Ascending aorta (tissue), 2 donors: ENCODE results near the gene C12orf43. TPM values are rescaled to one million over a fixed set of nuclear protein-coding genes. Genes with fewer than 3 reads are reported as not detected.

Source experiments
- DNase-seq, 2 donors: peaks; one replicate each; pipeline ENCODE4 v3.0.0-alpha.2; 2019; ENCODE audit warnings: low spot score in 2 of 2
- H3K27ac ChIP-seq, 2 donors: fragments of 200-600 bp; sonication (generic); one replicate each; pipeline ENCODE4 v1.5.1; 2016 to 2017; ENCODE audit warnings: mild to moderate bottlenecking in 1 of 2
- H3K27me3 ChIP-seq: fragments of 200-600 bp; sonication (generic); one replicate; pipeline ENCODE4 v1.5.1; 2017
- H3K36me3 ChIP-seq, 2 donors: fragments of 200-600 bp; sonication (generic); one replicate each; pipeline ENCODE4 v1.5.1; 2016
- H3K4me1 ChIP-seq, 2 donors: fragments of 200-600 bp; sonication (generic); one replicate each; pipeline ENCODE4 v1.5.1; 2016 to 2017; ENCODE audit warnings: mild to moderate bottlenecking in 1 of 2
- H3K4me3 ChIP-seq, 2 donors: fragments of 200-600 bp; sonication (generic); one replicate each; pipeline ENCODE4 v1.5.1; 2016 to 2017; ENCODE audit warnings: mild to moderate bottlenecking in 1 of 2
- H3K9me3 ChIP-seq, 2 donors: fragments of 200-600 bp; sonication (generic); one replicate each; pipeline ENCODE4 v1.5.1; 2016
- intact Hi-C: fragments of 100-400 bp; cut with DNase I; formaldehyde crosslinking; loops from one replicate; pipeline ENCODE4 v1.15.1; 2023
- total RNA-seq: library from RNA; depleted of rRNA; stranded (reverse); fragments of >200 nt; gene quantifications from one replicate; pipeline ENCODE4 v1.1.0, GENCODE V29; 2016
- TF ChIP-seq, protein P1 (sequence below), 3 experiments: fragments of 200-600 bp in 2 of 3; fragments of 450-650 bp in 1 of 3; sonication (generic) in 2 of 3; IDR thresholded peaks; one replicate each; pipeline ENCODE4 v1.5.1; 2016 to 2019; ENCODE audit warnings: antibody characterized with exemption in 3 of 3, mild to moderate bottlenecking in 1 of 3, moderate library complexity in 1 of 3

C12orf43 gene
- total RNA-seq, 1 donor from 2014 or later, result 47.1 TPM

DNA sequence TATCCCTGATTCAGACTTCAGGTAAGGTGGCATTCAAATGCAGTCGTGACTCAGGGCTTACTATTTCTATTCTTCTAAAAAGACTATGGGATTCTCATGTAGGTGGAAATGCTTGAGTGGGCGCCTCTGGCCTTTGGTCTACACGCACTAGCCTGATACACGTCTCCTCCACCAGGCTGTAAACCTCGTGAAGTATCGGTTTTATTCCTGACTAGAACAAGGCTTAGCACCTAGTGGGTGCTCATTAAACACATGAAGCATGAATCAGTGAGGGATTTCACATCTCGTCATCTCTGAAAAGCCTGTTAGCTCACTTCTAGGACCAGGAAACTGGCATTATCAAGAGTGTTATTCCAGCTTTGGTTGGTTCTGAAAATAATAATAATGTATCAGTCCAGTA, 55.6 kb downstream of the C12orf43 start:
- TF ChIP-seq, protein P1, sequence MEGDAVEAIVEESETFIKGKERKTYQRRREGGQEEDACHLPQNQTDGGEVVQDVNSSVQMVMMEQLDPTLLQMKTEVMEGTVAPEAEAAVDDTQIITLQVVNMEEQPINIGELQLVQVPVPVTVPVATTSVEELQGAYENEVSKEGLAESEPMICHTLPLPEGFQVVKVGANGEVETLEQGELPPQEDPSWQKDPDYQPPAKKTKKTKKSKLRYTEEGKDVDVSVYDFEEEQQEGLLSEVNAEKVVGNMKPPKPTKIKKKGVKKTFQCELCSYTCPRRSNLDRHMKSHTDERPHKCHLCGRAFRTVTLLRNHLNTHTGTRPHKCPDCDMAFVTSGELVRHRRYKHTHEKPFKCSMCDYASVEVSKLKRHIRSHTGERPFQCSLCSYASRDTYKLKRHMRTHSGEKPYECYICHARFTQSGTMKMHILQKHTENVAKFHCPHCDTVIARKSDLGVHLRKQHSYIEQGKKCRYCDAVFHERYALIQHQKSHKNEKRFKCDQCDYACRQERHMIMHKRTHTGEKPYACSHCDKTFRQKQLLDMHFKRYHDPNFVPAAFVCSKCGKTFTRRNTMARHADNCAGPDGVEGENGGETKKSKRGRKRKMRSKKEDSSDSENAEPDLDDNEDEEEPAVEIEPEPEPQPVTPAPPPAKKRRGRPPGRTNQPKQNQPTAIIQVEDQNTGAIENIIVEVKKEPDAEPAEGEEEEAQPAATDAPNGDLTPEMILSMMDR (IDR thresholded peaks at IDR 0.05), result no peak

DNA sequence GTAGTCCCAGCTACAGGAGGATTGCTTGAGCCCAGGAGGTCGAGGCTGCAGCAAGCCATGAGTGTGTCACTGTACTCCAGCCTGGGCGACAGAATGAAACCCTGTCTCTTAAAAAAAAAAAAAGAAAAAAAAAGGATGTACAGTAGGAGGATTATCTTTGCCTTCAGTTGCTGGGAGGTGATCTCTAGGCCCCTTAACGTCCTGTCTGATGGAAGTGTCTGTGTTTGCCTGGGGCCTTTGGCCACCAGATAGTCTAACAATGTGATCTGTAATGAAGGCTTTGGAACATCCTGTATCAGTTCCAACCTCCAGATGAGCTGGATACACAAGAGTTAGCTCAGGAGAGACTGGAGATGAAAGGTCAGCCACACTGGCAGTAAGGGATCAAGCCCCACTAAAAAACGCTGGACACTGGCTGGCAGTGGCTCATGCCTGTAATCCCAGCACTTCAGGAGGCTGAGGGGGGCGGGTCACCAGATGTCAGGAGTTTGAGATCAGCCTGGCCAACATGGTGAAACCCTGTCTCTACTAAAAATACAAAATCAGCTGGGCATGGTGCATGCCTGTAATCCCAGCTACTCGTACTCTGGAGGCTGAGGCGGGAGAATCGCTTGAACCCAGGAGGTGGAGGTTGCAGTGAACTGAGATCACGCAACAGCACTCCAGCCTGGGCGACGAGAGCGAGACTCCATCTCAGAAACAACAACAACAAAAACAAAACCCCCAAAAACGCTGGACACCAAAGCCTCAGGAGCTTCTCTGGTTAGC, 57.0 kb downstream of the C12orf43 start:
- TF ChIP-seq, protein P1 (IDR thresholded peaks at IDR 0.05), result no peak
- H3K36me3 ChIP-seq, result no peaks in the 10 kb centered on the region
- H3K27me3 ChIP-seq, result no peaks in the 10 kb centered on the region
- no peak for DNase-seq
- H3K9me3 ChIP-seq, result no peaks in the 10 kb centered on the region
- intact Hi-C loops, result no loop called here
- no peak overlapping the region for H3K27ac ChIP-seq
- H3K4me3 ChIP-seq, result no peak overlapping the region
- no peaks in the 10 kb centered on the region for H3K4me1 ChIP-seq

More for the DNA sequence above, 55.6 kb downstream of the C12orf43 start:
- H3K36me3 ChIP-seq, result no peaks in the 10 kb centered on the region
- no peak overlapping the region for H3K27ac ChIP-seq
- H3K9me3 ChIP-seq, result no peaks in the 10 kb centered on the region
- H3K4me3 ChIP-seq, result no peak overlapping the region
- DNase-seq, result no peak
- no peaks in the 10 kb centered on the region for H3K27me3 ChIP-seq
- intact Hi-C loops, result no loop called here
- H3K4me1 ChIP-seq, result no peaks in the 10 kb centered on the region

DNA sequence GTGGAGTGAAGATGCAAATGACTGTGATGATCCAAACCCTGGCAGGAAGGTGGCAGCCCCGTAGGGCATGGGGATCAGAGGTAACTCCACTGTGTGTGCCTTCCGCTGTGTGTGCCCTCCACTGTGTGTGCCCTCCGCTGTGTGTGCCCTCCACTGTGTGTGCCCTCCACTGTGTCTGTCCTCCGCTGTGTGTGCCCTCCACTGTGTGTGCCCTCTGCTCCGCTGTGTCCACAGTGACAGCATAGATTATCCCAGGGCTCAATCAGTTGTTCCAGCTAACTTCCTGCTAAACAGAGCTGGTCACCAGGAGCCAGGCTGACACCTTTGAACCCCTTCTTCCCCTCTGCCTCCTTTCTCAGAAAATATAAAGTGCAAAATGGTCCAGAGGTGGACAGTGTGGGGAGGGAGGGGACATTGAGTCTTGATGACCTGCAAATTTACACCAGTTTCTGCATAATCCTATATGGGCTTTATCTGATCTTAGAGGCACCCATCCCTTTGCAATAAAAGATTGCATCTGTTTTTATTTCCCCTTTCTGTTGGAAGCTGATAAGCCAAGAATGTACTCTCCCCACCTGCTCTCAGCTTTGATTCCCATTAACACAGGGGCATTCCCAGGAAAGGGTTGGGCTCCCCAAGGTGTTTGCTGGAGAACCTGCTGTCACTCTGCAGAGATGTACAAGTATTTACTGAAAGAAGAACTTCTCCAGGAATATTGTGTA, 59.5 kb downstream of the C12orf43 start:
- TF ChIP-seq, protein P1 (IDR thresholded peaks at IDR 0.05), result no peak
- intact Hi-C loops, result no loop called here

DNA sequence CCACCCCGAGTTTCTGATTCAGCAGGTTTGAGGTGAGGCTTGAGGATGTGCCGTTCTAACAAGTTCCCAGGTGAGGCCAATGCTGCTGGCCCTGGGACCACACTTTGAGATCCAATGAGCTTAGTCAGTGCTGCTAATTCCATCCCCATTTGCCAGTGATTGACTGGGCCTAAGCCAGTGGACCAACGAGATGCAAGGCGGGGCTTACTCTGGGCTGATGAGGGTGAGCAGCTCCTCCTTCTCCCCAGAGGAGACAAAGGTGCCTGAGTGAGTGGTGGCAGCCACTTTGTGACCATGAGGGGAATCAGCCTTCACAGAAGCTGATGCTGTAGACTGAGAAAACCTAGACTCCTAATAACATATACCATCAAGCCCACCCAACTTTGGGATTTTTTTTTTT, 61.1 kb downstream of the C12orf43 start:
- Histone ChIP-seq H3K27me3 (no peaks in the 10 kb centered on the region), H3K4me1 (no peaks in the 10 kb centered on the region), H3K27ac (no peak overlapping the region), H3K36me3 (no peaks in the 10 kb centered on the region), H3K9me3 (no peaks in the 10 kb centered on the region), H3K4me3 (no peak overlapping the region)
- TF ChIP-seq, protein P1 (IDR thresholded peaks at IDR 0.05), result no peak
- no peak for DNase-seq
- intact Hi-C loops, result no loop called here

More for the DNA sequence above, 59.5 kb downstream of the C12orf43 start:
- no peak for DNase-seq
- Histone ChIP-seq H3K9me3 (no peaks in the 10 kb centered on the region), H3K4me3 (no peak overlapping the region), H3K27ac (no peak overlapping the region), H3K4me1 (no peaks in the 10 kb centered on the region), H3K36me3 (no peaks in the 10 kb centered on the region), H3K27me3 (no peaks in the 10 kb centered on the region)

DNA sequence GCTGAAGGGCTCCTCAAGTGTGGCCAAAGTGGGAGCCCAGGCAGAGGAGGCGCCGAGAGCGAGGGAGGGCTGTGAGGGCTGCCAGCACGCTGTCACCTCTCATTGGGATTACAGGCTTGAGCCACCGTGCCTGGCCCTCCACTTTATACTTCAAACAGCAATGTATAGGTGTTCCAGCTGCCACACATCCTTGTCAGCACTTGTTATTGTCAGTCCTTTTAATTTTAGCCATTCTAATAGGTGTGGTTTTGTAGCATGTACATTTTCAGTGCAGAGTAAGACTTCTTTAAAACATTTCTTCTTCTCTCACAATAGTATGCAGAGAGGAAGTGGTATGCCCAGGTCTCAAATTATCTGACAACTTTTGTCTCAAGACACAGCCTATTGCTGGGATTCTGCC, 65.5 kb downstream of the C12orf43 start:
- TF ChIP-seq, protein P1 (IDR thresholded peaks at IDR 0.05), result no peak
- Histone ChIP-seq H3K4me1 (no peaks in the 10 kb centered on the region), H3K36me3 (no peaks in the 10 kb centered on the region), H3K27ac (no peak overlapping the region), H3K4me3 (no peak overlapping the region), H3K27me3 (no peaks in the 10 kb centered on the region), H3K9me3 (no peaks in the 10 kb centered on the region)
- no peak for DNase-seq
- intact Hi-C loops, result no loop called here

Other genes with a start within 250 kb of the C12orf43 start
- gene SPPL3, start 112.1 kb downstream of the C12orf43 start, total RNA-seq, result 20.4 TPM
- not detected for gene HNF1A, start 37.9 kb downstream of the C12orf43 start, total RNA-seq
- gene OASL, start 22.8 kb upstream of the C12orf43 start, total RNA-seq, result not detected
- gene P2RX7, start 116.4 kb upstream of the C12orf43 start, total RNA-seq, result 1.1 TPM
- 4.3 TPM for gene P2RX4, start 193.6 kb upstream of the C12orf43 start, total RNA-seq